Hematopoietic multipotent progenitor cell treated with erythropoietin and hydrocortisone succinate and interleukin-3 and kit ligand, for 8 days (in vitro differentiated cells): ENCODE results near the gene ELAPOR1.

Experiments
- DNase-seq: peaks from one replicate; pipeline ENCODE4 v3.0.0-alpha.2; 2015

ELAPOR1 gene

GRCh38 chr1:109095631-109096030, 18.3 kb upstream of the ELAPOR1 start:
- DNase-seq = no peak

- no peak for DNase-seq
Measured at GRCh38 chr1:109096120-109096519, 17.8 kb upstream of the ELAPOR1 start.

GRCh38 chr1:109099938-109100773, 13.8 kb upstream of the ELAPOR1 start:
- peak; percentile 98 for DNase-seq

- DNase-seq = no peak
Measured at GRCh38 chr1:109104364-109105151, 9.4 kb upstream of the ELAPOR1 start.

- DNase-seq = no peak
Measured at GRCh38 chr1:109105881-109106280, 8.0 kb upstream of the ELAPOR1 start.

GRCh38 chr1:109107785-109108184, 6.1 kb upstream of the ELAPOR1 start:
- DNase-seq = no peak

GRCh38 chr1:109109906-109110305, 4.0 kb upstream of the ELAPOR1 start:
- no peak for DNase-seq

GRCh38 chr1:109111386-109112055, 2.4 kb upstream of the ELAPOR1 start:
- DNase-seq = no peak

- DNase-seq = peak; percentile 74
Measured at GRCh38 chr1:109112056-109112651, 1.8 kb upstream of the ELAPOR1 start.

GRCh38 chr1:109112652-109113285, 1.1 kb upstream of the ELAPOR1 start:
- DNase-seq = peak; percentile 88

- DNase-seq = no peak
Measured at GRCh38 chr1:109114342-109114674, 393 bp downstream of the ELAPOR1 start.

GRCh38 chr1:109115685-109116084, 1.8 kb downstream of the ELAPOR1 start:
- DNase-seq = no peak

- no peak for DNase-seq
Measured at GRCh38 chr1:109116286-109116685, 2.4 kb downstream of the ELAPOR1 start.

GRCh38 chr1:109118089-109118488, 4.2 kb downstream of the ELAPOR1 start:
- no peak for DNase-seq

GRCh38 chr1:109120356-109120755, 6.4 kb downstream of the ELAPOR1 start:
- no peak for DNase-seq

GRCh38 chr1:109131059-109131458, 17.1 kb downstream of the ELAPOR1 start:
- DNase-seq = no peak

- DNase-seq = peak; percentile 29
Measured at GRCh38 chr1:109131800-109132199, 17.9 kb downstream of the ELAPOR1 start.

- no peak for DNase-seq
Measured at GRCh38 chr1:109133002-109133706, 19.2 kb downstream of the ELAPOR1 start.

- DNase-seq = peak; percentile 55
Measured at GRCh38 chr1:109133815-109134214, 19.9 kb downstream of the ELAPOR1 start.

GRCh38 chr1:109134423-109134822, 20.5 kb downstream of the ELAPOR1 start:
- DNase-seq = peak; percentile 95

- no peak for DNase-seq
Measured at GRCh38 chr1:109135940-109136339, 22.0 kb downstream of the ELAPOR1 start.

GRCh38 chr1:109136766-109137165, 22.9 kb downstream of the ELAPOR1 start:
- DNase-seq = no peak
